GM23338 (cell line): ENCODE results near the gene PLA2G1B. TPM values are rescaled to one million over a fixed set of nuclear protein-coding genes. Genes with fewer than 3 reads are reported as not detected.

Experiments used
- ATAC-seq: fragments of 200-7000 bp; cut with Tn5 transposase; 3 replicates; pipeline ENCODE4 v1.9.1; 2020
- DNase-seq: peaks from one replicate; pipeline ENCODE4 v3.0.0-alpha.2; 2015; ENCODE audit warnings: low spot score
- H2AFZ ChIP-seq: fragments of 200-600 bp; sonication (generic); 2 replicates; pipeline ENCODE4 v1.8.0; 2016; ENCODE audit warnings: antibody characterized with exemption, mild to moderate bottlenecking, moderate library complexity
- H3F3A ChIP-seq: fragments of 200-600 bp; sonication (generic); replicated peaks from 2 replicates; pipeline ENCODE4 v1.8.0; 2017; ENCODE audit warnings: antibody characterized with exemption, mixed run types, low read depth
- H3K27ac ChIP-seq: fragments of 200-600 bp; sonication (generic); 2 replicates; pipeline ENCODE4 v1.6.1; 2016; ENCODE audit warnings: low read depth
- H3K27me3 ChIP-seq: fragments of 200-600 bp; sonication (generic); 2 replicates; pipeline ENCODE4 v1.8.0; 2016; ENCODE audit warnings: mild to moderate bottlenecking, mixed run types, moderate library complexity; ENCODE audit not compliant: insufficient read depth
- H3K36me3 ChIP-seq: fragments of 200-600 bp; sonication (generic); 2 replicates; pipeline ENCODE4 v1.8.0; 2016; ENCODE audit warnings: mild to moderate bottlenecking; ENCODE audit not compliant: insufficient read depth
- H3K4me1 ChIP-seq: fragments of 200-600 bp; sonication (generic); 2 replicates; pipeline ENCODE4 v1.8.0; 2016; ENCODE audit warnings: mild to moderate bottlenecking, moderate library complexity; ENCODE audit not compliant: insufficient read depth
- H3K4me2 ChIP-seq: fragments of 200-600 bp; sonication (generic); 2 replicates; pipeline ENCODE4 v1.7.1; 2017; ENCODE audit warnings: mixed run types
- H3K4me3 ChIP-seq: fragments of 200-600 bp; sonication (generic); 2 replicates; pipeline ENCODE4 v1.6.1; 2016; ENCODE audit warnings: mixed run types
- H3K79me2 ChIP-seq: fragments of 200-600 bp; sonication (generic); replicated peaks from 2 replicates; pipeline ENCODE4 v1.8.0; 2017; ENCODE audit warnings: mild to moderate bottlenecking; ENCODE audit not compliant: insufficient read depth
- H3K9me2 ChIP-seq: fragments of 200-600 bp; sonication (generic); 2 replicates; pipeline ENCODE4 v1.8.0; 2017; ENCODE audit not compliant: insufficient read depth
- H4K20me1 ChIP-seq: fragments of 200-600 bp; sonication (generic); replicated peaks from 2 replicates; pipeline ENCODE4 v1.8.0; 2017; ENCODE audit warnings: mild to moderate bottlenecking; ENCODE audit not compliant: insufficient read depth
- H3K27ac Mint-ChIP-seq: 2 replicates; pipeline ENCODE4 v1.8.0; 2020; ENCODE audit warnings: inconsistent platforms, mild to moderate bottlenecking, moderate library complexity, mixed read lengths
- H3K27me3 Mint-ChIP-seq: 3 replicates; pipeline ENCODE4 v1.8.0; 2022; ENCODE audit warnings: low read depth, mild to moderate bottlenecking, moderate library complexity, mixed read lengths, inconsistent platforms; ENCODE audit not compliant: insufficient read depth, poor library complexity
- H3K36me3 Mint-ChIP-seq: 3 replicates; pipeline ENCODE4 v1.8.0; 2021; ENCODE audit warnings: low read depth, mild to moderate bottlenecking, inconsistent platforms, moderate library complexity, mixed read lengths
- H3K4me1 Mint-ChIP-seq: 3 replicates; pipeline ENCODE4 v1.8.0; 2020; ENCODE audit warnings: mild to moderate bottlenecking, inconsistent platforms, mixed read lengths
- H3K4me3 Mint-ChIP-seq: 3 replicates; pipeline ENCODE4 v1.8.0; 2021; ENCODE audit warnings: moderate library complexity, mild to moderate bottlenecking, inconsistent platforms, mixed read lengths
- H3K9me3 Mint-ChIP-seq: 3 replicates; pipeline ENCODE4 v1.8.0; 2020; ENCODE audit warnings: moderate library complexity, mild to moderate bottlenecking, inconsistent platforms, mixed read lengths
- EZH2phosphoT487 ChIP-seq: fragments of 200-600 bp; sonication (generic); IDR thresholded peaks from one replicate; pipeline ENCODE4 v1.8.1; 2018; ENCODE audit warnings: antibody characterized with exemption; ENCODE audit not compliant: unreplicated experiment
- JUNB ChIP-seq: IDR thresholded peaks from one replicate; pipeline ENCODE4 v1.6.1; 2016; ENCODE audit warnings: antibody characterized with exemption; ENCODE audit not compliant: unreplicated experiment
- NANOG ChIP-seq: IDR thresholded peaks from 2 replicates; pipeline ENCODE4 v1.6.1; 2016; ENCODE audit warnings: antibody characterized with exemption, borderline replicate concordance
- REST ChIP-seq: IDR thresholded peaks from one replicate; pipeline ENCODE4 v1.6.1; 2018; ENCODE audit warnings: antibody characterized with exemption; ENCODE audit not compliant: unreplicated experiment
- polyA plus RNA-seq: library from polyadenylated mRNA; unstranded; fragments of >200 nt; fragmentation: Nextera tagmentation; extraction: Ambion mirVana; gene quantifications from 2 replicates; pipeline ENCODE4 v1.2.1, GENCODE V29; 2016
- total RNA-seq: library from RNA; depleted of rRNA; stranded (reverse); fragments of >200 nt; shearing (Covaris generic); gene quantifications from 2 replicates; pipeline ENCODE4 v1.2.3, GENCODE V29; 2014
- TF ChIP-seq, protein P1 (sequence below): fragments of 250-450 bp; sonication (Bioruptor Pico); IDR thresholded peaks from 2 replicates; pipeline ENCODE4 v1.5.0; 2020; ENCODE audit warnings: mild to moderate bottlenecking, moderate library complexity
- TF ChIP-seq, protein P2 (sequence below): IDR thresholded peaks from 2 replicates; pipeline ENCODE4 v1.6.1; 2016; ENCODE audit warnings: antibody characterized with exemption

Gene PLA2G1B
- total and polyA plus RNA-seq, 2 experiments from 2014 or later: not detected

- peaks cover 24% of the 10 kb centered on the region for H3F3A ChIP-seq
- Mint-ChIP-seq H3K4me3 (peak overlapping the region; percentile 88; the same call in 1 of the 3 replicates), H3K27ac (no peak overlapping the region), H3K27me3 (peaks cover 35% of the 10 kb centered on the region), H3K36me3 (peaks cover 52% of the 10 kb centered on the region), H3K9me3 (no peaks in the 10 kb centered on the region; the same call in 2 of the 3 replicates), H3K4me1 (peaks cover 67% of the 10 kb centered on the region)
- H2AFZ ChIP-seq: no peak overlapping the region
- H3K27me3 ChIP-seq: peaks cover 31% of the 10 kb centered on the region
- H3K4me1 ChIP-seq: peaks cover 43% of the 10 kb centered on the region
- DNase-seq (no peak), ATAC-seq (no peak)
- no peak for TF ChIP-seq JUNB
- no peak for TF ChIP-seq NANOG
- TF ChIP-seq, protein P1, sequence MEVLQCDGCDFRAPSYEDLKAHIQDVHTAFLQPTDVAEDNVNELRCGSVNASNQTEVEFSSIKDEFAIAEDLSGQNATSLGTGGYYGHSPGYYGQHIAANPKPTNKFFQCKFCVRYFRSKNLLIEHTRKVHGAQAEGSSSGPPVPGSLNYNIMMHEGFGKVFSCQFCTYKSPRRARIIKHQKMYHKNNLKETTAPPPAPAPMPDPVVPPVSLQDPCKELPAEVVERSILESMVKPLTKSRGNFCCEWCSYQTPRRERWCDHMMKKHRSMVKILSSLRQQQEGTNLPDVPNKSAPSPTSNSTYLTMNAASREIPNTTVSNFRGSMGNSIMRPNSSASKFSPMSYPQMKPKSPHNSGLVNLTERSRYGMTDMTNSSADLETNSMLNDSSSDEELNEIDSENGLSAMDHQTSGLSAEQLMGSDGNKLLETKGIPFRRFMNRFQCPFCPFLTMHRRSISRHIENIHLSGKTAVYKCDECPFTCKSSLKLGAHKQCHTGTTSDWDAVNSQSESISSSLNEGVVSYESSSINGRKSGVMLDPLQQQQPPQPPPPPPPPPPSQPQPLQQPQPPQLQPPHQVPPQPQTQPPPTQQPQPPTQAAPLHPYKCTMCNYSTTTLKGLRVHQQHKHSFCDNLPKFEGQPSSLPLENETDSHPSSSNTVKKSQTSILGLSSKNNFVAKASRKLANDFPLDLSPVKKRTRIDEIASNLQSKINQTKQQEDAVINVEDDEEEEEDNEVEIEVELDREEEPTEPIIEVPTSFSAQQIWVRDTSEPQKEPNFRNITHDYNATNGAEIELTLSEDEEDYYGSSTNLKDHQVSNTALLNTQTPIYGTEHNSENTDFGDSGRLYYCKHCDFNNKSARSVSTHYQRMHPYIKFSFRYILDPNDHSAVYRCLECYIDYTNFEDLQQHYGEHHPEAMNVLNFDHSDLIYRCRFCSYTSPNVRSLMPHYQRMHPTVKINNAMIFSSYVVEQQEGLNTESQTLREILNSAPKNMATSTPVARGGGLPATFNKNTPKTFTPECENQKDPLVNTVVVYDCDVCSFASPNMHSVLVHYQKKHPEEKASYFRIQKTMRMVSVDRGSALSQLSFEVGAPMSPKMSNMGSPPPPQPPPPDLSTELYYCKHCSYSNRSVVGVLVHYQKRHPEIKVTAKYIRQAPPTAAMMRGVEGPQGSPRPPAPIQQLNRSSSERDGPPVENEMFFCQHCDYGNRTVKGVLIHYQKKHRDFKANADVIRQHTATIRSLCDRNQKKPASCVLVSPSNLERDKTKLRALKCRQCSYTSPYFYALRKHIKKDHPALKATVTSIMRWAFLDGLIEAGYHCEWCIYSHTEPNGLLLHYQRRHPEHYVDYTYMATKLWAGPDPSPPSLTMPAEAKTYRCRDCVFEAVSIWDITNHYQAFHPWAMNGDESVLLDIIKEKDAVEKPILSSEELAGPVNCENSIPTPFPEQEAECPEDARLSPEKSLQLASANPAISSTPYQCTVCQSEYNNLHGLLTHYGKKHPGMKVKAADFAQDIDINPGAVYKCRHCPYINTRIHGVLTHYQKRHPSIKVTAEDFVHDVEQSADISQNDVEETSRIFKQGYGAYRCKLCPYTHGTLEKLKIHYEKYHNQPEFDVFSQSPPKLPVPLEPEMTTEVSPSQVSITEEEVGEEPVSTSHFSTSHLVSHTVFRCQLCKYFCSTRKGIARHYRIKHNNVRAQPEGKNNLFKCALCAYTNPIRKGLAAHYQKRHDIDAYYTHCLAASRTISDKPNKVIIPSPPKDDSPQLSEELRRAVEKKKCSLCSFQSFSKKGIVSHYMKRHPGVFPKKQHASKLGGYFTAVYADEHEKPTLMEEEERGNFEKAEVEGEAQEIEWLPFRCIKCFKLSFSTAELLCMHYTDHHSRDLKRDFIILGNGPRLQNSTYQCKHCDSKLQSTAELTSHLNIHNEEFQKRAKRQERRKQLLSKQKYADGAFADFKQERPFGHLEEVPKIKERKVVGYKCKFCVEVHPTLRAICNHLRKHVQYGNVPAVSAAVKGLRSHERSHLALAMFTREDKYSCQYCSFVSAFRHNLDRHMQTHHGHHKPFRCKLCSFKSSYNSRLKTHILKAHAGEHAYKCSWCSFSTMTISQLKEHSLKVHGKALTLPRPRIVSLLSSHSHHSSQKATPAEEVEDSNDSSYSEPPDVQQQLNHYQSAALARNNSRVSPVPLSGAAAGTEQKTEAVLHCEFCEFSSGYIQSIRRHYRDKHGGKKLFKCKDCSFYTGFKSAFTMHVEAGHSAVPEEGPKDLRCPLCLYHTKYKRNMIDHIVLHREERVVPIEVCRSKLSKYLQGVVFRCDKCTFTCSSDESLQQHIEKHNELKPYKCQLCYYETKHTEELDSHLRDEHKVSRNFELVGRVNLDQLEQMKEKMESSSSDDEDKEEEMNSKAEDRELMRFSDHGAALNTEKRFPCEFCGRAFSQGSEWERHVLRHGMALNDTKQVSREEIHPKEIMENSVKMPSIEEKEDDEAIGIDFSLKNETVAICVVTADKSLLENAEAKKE: no peak
- no peak for TF ChIP-seq EZH2phosphoT487
- no peak for TF ChIP-seq REST
- TF ChIP-seq, protein P2, sequence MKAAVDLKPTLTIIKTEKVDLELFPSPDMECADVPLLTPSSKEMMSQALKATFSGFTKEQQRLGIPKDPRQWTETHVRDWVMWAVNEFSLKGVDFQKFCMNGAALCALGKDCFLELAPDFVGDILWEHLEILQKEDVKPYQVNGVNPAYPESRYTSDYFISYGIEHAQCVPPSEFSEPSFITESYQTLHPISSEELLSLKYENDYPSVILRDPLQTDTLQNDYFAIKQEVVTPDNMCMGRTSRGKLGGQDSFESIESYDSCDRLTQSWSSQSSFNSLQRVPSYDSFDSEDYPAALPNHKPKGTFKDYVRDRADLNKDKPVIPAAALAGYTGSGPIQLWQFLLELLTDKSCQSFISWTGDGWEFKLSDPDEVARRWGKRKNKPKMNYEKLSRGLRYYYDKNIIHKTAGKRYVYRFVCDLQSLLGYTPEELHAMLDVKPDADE: no peak
- no peak overlapping the region for H3K4me3 ChIP-seq
- no peak overlapping the region for H3K27ac ChIP-seq
- no peak overlapping the region for H3K4me2 ChIP-seq
- 0 out of 2 replicates have a peak, but pooled peaks cover 7% of the 10 kb centered on the region for H3K79me2 ChIP-seq
- no peaks in the 10 kb centered on the region for H3K36me3 ChIP-seq
- peaks cover 9% of the 10 kb centered on the region; the same call in 1 of the 2 replicates for H4K20me1 ChIP-seq
- H3K9me2 ChIP-seq: no peaks in the 10 kb centered on the region
Measured at GRCh38 chr12:120365675-120366340, 38.2 kb upstream of the PLA2G1B start.
